ENCODE results near the gene XYLT1. TPM values are rescaled to one million over a fixed set of nuclear protein-coding genes. Genes with fewer than 3 reads are reported as not detected.
"Not testable (repeated sequence)": the region's sequence is repeated elsewhere in the genome, so short reads cannot be mapped to it uniquely, and the experiment has no call there.

Gene XYLT1
- total RNA-seq, 2 experiments from 2014 or later: 53.6 to 56.7 TPM

DNA sequence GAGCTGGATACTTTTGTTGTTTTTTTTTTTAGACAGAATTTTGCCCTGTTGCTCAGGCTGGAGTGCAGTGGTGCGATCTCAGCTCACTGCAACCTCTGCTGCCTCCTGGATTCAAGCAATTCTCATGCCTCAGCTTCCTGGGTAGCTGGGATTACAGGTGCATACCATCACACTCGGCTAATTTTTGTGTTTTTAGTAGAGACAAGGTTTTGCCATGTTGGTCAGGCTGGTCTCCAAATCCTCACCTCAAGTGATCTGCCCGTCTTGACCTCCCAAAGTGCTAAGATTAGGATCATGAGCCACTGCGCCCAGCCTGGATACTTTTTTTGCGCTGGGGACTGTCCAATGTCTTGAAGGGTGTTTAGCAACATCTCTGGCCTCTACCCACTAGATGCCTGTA lies 32.6 kb upstream of the XYLT1 start:
- peaks cover under 1% of the 10 kb centered on the region for H3K9me3 Mint-ChIP-seq
- no peak overlapping the region for H3K27ac Mint-ChIP-seq
- H3K4me1 Mint-ChIP-seq: no peaks in the 10 kb centered on the region
- POLR2A ChIA-PET: no interaction called here
- ATAC-seq (ENCODE audit: low read depth) (no peak), DNase-seq (no peak)
- H3K27me3 Mint-ChIP-seq: peaks cover 7% of the 10 kb centered on the region
- no peaks in the 10 kb centered on the region for H3K36me3 Mint-ChIP-seq
- H3K4me3 Mint-ChIP-seq: no peak overlapping the region

DNA sequence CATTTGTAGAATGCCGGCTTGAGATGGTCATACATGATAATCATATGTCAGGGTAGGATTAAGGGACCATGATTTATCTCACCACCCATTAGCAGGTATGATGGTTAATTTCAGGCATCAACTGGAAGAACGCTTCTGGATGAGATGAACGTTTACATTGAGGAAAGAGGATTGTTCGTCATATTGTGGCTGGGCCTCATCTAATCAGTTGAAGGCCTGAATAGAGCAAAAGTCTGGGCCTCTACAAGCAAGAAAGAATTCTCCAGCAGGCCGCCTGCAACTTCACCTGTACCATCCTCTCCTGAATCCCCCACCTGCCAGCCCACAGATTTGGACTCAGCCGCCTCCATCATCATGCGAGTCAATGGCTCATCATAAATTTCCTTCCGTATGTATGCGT lies 30.6 kb upstream of the XYLT1 start:
- no peak overlapping the region for H3K27ac Mint-ChIP-seq
- no peaks in the 10 kb centered on the region for H3K9me3 Mint-ChIP-seq
- POLR2A ChIA-PET: no interaction called here

DNA sequence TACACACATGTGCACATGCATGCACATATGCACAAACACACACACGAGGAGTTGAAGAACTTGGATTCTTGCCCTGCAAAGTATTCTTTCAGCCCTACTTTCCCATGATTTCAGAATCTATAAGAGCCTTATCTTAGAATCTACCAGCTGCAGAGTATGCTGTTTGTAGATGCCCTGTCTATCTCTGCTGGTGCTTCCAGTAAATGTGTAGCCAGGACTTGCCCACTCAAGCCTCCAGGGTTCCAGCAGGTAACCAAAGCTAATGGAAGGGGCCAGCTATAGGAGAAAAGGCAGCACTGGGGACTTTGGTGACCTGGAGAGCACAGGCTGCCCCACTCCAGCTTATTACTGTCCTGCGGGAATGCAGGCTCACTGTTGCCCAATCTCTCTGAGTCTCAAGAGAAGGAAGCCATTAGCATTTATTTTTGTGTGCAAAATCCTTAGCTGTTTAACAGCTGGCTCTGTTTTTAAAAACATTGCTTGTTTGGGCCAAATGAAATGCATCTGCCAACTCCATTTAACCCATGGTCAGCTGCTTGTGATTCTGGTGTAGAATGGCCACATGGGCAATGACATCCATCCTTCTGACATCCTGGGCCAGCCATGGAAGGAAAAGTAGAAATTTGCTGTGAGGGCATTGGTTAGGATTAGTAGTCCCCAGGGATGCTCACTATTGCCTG lies 28.6 kb upstream of the XYLT1 start:
- Mint-ChIP-seq H3K36me3 (no peaks in the 10 kb centered on the region), H3K4me1 (no peaks in the 10 kb centered on the region), H3K27me3 (peaks cover 20% of the 10 kb centered on the region), H3K27ac (no peak overlapping the region), H3K9me3 (no peaks in the 10 kb centered on the region), H3K4me3 (no peak overlapping the region)
- no peak for DNase-seq
- POLR2A ChIA-PET: no interaction called here
- no peak for ATAC-seq (ENCODE audit: low read depth)

More for the DNA sequence above, 30.6 kb upstream of the XYLT1 start:
- ATAC-seq (ENCODE audit: low read depth) (no peak), DNase-seq (no peak)
- Mint-ChIP-seq H3K4me1 (no peaks in the 10 kb centered on the region), H3K27me3 (peaks cover 11% of the 10 kb centered on the region), H3K4me3 (no peak overlapping the region), H3K36me3 (no peaks in the 10 kb centered on the region)

DNA sequence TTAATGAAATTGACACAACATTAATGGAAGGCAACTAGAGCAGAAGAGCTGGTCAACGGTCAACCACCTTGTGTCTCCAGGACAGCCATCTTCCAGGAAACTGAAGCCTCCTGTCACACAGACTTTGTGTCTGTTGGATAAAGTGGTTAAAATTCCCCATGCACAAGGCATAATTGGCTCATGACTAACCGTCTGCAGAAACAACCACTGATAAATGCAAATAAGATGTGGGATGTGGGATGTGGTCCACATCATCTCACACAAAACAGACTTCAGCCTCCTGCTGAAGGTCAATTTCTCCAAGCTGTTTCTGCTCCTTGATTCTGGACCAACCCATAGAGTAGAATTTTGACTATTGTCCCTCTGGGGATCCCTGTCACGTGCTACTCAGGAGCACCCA lies 26.9 kb upstream of the XYLT1 start:
- POLR2A ChIA-PET: no interaction called here
- no peak for DNase-seq
- ATAC-seq (ENCODE audit: low read depth): no peak
- H3K4me3 Mint-ChIP-seq: no peak overlapping the region
- H3K27me3 Mint-ChIP-seq: peaks cover 20% of the 10 kb centered on the region
- no peaks in the 10 kb centered on the region for H3K36me3 Mint-ChIP-seq
- no peaks in the 10 kb centered on the region for H3K9me3 Mint-ChIP-seq
- H3K4me1 Mint-ChIP-seq: no peaks in the 10 kb centered on the region
- H3K27ac Mint-ChIP-seq: no peak overlapping the region

DNA sequence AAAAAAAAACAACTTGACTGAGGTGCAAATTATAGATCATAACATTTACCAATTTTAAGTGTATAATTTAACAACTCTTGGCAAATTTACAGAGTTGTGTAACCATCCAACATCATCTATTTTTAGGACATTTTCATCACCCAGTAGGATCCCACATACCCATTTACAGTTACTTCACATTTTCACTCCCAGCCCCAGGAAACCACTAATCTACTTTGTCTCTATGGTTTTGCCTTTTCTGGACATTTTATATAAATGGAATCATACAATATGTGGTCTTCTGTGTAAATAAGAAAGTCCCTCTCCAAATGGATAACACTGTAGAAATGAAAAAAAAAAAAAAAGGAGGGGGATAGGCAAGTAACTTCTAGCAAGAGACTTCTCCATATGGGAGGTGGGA lies 26.1 kb upstream of the XYLT1 start:
- ATAC-seq (ENCODE audit: low read depth) (no peak), DNase-seq (no peak)
- Mint-ChIP-seq H3K27ac (no peak overlapping the region), H3K9me3 (no peaks in the 10 kb centered on the region), H3K36me3 (no peaks in the 10 kb centered on the region), H3K4me3 (no peak overlapping the region), H3K27me3 (peaks cover 20% of the 10 kb centered on the region), H3K4me1 (no peaks in the 10 kb centered on the region)
- POLR2A ChIA-PET: no interaction called here

DNA sequence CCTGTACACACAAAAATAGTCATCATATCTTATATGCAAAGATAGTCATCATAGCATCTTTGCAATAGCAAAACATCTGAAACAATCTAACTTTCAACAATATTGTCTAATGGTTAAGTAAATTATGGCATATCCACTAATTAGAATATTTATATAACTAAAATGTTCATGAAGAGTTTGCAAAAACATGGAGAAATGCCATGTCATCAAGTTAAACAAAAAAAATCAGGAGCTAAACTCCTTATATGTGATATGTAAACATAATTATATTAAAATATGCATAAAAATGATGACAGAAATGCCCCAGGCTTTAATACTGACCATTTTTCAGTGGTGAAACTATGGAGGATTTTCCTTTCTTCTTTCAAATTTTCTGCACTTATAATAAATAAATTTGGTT lies 22.3 kb upstream of the XYLT1 start:
- Mint-ChIP-seq H3K27ac (no peak overlapping the region), H3K27me3 (peaks cover 25% of the 10 kb centered on the region), H3K9me3 (no peaks in the 10 kb centered on the region), H3K36me3 (no peaks in the 10 kb centered on the region), H3K4me3 (no peak overlapping the region), H3K4me1 (no peaks in the 10 kb centered on the region)
- POLR2A ChIA-PET: no interaction called here
- DNase-seq: no peak
- no peak for ATAC-seq (ENCODE audit: low read depth)

DNA sequence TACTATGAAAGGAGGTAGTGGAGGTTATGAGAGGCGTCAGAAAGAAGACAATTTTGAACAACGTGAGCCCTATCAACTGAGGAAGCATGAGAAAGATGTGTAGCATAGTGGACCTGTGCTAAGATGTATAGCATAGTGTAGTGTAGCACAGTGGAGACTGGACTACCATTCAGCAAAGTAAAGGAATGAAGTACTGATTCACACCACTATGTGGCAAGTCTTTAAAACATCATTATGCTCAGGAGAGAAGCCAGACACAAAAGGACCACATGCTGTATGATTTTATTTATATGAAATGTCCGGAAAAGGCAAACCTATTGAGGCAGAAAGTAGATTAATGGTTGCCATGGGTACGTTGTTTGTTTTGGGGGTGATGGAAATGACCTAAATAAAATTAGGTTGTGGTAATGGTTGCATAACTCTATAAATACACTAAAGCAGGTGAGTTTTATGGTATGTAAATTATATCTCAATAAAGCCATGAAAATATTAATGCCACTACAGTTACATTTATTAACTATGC lies 20.4 kb upstream of the XYLT1 start:
- POLR2A ChIA-PET: no interaction called here
- DNase-seq (no peak), ATAC-seq (ENCODE audit: low read depth) (no peak)
- H3K9me3 Mint-ChIP-seq: no peaks in the 10 kb centered on the region
- H3K27ac Mint-ChIP-seq: peak overlapping the region; percentile 45
- H3K4me1 Mint-ChIP-seq: no peaks in the 10 kb centered on the region
- no peak overlapping the region for H3K4me3 Mint-ChIP-seq
- no peaks in the 10 kb centered on the region for H3K36me3 Mint-ChIP-seq
- H3K27me3 Mint-ChIP-seq: peaks cover 23% of the 10 kb centered on the region

DNA sequence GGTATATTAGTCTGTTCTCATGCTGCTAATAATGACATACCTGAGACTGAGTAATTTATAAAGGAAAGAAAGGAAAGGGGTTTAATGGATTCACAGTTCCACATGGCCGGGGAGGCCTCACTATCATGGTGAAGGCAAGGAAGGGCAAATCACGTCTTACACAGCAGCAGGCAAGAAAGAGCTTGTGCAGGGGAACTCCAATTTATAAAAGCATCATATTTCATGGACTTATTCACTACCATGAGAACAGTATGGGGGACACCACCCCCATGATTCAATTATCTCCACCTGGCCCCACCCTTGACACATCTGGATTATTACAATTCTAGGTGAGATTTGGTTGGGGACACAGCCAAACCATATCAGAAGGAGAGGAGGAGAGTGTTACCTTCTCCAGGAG lies 17.7 kb upstream of the XYLT1 start:
- ATAC-seq (ENCODE audit: low read depth) (no peak), DNase-seq (no peak)
- Mint-ChIP-seq H3K4me1 (no peaks in the 10 kb centered on the region), H3K27me3 (peaks cover 13% of the 10 kb centered on the region), H3K27ac (no peak overlapping the region), H3K36me3 (no peaks in the 10 kb centered on the region), H3K4me3 (no peak overlapping the region), H3K9me3 (no peaks in the 10 kb centered on the region)
- POLR2A ChIA-PET: interaction anchor here (0.6 kb wide), 1 partner anchor 130 kb away, joined by 3 read pairs; no protein-coding TSS in a partner anchor

DNA sequence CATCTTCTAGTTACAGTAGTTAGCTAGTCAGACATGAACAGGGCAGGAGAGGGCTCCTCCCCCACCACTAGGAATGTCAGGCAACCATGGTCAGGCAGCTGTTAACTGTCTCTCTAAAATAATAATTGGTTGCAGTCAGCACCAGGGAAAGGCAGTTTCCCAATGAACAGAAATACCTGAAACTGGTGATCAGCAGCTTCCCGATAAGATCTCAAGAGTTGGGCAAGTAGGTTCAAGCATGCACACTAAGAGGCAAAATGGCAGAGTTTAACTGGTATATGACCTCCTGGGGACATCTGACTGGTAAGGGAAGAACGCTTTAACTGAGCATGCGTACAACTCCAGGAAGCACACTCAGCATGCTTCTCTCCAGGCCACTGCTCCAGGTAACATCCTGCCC lies 12.6 kb upstream of the XYLT1 start:
- DNase-seq: no peak
- H3K27ac Mint-ChIP-seq: no peak overlapping the region

DNA sequence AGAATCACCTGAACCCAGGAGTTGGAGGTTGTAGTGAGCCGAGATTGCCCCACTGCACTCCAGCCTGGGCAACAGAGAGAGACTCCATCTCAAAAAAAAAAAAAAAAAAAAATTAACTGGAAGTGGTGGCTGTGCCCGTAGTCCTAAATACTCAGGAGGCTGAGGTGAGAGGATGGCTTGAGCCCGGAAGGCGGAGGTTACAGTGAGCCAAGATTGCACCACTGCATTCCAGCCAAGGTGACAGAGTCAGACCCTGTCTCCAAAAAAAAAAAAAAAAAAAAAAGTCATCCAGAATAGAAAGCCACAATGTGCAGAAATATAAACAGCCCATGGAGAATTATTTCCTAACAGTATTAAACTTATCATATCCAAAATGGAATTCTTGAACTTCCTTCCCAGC lies 11.6 kb upstream of the XYLT1 start:
- H3K4me1 Mint-ChIP-seq; H3K9me3 Mint-ChIP-seq; POLR2A ChIA-PET; DNase-seq; ATAC-seq (ENCODE audit: low read depth); H3K36me3 Mint-ChIP-seq; H3K4me3 Mint-ChIP-seq; H3K27ac Mint-ChIP-seq: not testable (repeated sequence)
- H3K27me3 Mint-ChIP-seq: peaks cover 23% of the 10 kb centered on the region

More for the DNA sequence above, 12.6 kb upstream of the XYLT1 start:
- Mint-ChIP-seq H3K9me3 (no peaks in the 10 kb centered on the region), H3K4me3 (no peak overlapping the region), H3K27me3 (peaks cover 21% of the 10 kb centered on the region), H3K36me3 (peaks cover 4% of the 10 kb centered on the region), H3K4me1 (no peaks in the 10 kb centered on the region)
- POLR2A ChIA-PET: interaction anchor here (0.7 kb wide), 1 partner anchor 420 kb away, joined by 3 read pairs; no protein-coding TSS in a partner anchor
- ATAC-seq (ENCODE audit: low read depth): no peak

DNA sequence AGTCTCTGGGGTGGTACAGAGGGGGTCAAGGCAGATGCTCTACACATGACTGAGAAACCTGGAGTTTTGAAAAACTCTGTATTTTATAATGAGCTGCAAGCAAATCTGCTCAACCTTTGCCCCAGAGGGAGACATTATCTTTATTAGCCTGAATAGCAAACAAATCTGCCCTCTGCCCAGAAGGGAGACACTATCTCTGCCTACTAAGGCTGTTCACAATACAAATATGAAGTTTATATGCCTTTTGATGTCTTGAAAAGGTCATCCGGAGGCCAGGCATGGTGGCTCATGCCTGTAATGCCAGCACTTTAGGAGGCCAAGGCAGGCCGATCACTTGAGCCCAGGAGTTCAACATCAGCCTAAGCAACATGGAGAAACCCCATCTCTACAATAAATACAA lies 11.0 kb upstream of the XYLT1 start:
- no peak for ATAC-seq (ENCODE audit: low read depth)
- DNase-seq: no peak
- H3K36me3 Mint-ChIP-seq: peaks cover 4% of the 10 kb centered on the region
- H3K9me3 Mint-ChIP-seq: no peaks in the 10 kb centered on the region
- H3K27me3 Mint-ChIP-seq: peaks cover 23% of the 10 kb centered on the region
- no peak overlapping the region for H3K27ac Mint-ChIP-seq
- H3K4me3 Mint-ChIP-seq: no peak overlapping the region
- POLR2A ChIA-PET: no interaction called here
- peaks cover 3% of the 10 kb centered on the region for H3K4me1 Mint-ChIP-seq

DNA sequence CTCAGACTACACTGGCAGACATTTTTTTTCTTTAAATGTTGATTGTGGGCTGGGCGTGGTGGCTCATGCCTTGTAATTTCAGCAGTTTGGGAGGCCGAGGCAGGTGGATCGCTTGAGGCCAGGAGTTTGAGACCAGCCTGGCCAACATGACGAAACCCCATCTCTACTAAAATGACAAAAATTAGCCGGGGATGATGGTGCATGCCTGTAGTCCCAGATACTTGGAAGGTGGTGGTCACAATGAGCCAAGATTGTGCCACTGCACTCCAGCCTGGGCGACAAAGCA lies 6.4 kb upstream of the XYLT1 start:
- H3K9me3 Mint-ChIP-seq; H3K27ac Mint-ChIP-seq; H3K36me3 Mint-ChIP-seq; H3K4me3 Mint-ChIP-seq; ATAC-seq (ENCODE audit: low read depth); POLR2A ChIA-PET; DNase-seq: not testable (repeated sequence)
- peaks cover 22% of the 10 kb centered on the region for H3K27me3 Mint-ChIP-seq
- H3K4me1 Mint-ChIP-seq: peaks cover 23% of the 10 kb centered on the region

DNA sequence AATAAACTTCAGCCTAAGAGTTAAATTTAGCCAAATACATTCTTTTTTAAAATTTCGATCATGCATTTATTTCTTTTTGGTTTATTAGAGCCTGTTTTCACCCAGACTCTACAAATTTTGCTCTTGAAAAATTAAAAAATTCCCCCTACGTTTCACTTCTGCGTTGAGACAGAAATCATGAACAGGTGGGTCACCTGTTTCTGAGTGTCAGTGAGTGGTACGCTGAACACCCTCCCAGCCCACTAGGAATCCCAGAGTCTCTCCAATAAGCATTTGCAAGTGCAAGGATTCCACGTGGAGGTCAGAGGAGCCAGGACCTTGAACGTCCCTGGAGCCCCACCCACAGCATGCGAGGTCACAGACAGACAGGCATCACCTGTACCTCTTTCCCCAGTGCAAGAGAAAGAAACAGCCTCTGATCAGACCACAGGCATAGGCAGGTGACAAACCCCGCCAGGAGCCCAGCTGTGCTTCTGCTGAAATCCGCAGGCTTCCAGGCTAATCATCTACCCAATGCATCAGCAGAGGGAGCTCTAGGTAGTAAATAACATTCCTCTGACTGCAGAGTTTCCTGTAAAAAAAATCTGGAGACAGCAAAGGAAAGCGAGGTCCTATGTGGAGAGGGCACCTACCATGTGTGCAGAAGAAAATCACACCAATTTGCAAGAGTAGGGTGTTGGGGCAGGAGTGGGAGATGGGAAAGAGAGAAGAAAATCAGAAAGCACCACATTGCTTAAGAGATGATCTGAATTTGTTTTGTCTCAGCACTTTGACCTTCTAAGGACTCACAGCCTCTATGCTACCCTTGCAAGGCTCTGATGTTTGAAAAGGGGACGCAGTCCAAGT lies 5.9 kb upstream of the XYLT1 start:
- Mint-ChIP-seq H3K4me1 (peaks cover 23% of the 10 kb centered on the region), H3K4me3 (no peak overlapping the region), H3K27ac (no peak overlapping the region), H3K9me3 (no peaks in the 10 kb centered on the region), H3K27me3 (peaks cover 22% of the 10 kb centered on the region), H3K36me3 (peaks cover 4% of the 10 kb centered on the region)
- peak; percentile 36 for DNase-seq
- peak; percentile 74 for ATAC-seq (ENCODE audit: low read depth)
- POLR2A ChIA-PET: no interaction called here

DNA sequence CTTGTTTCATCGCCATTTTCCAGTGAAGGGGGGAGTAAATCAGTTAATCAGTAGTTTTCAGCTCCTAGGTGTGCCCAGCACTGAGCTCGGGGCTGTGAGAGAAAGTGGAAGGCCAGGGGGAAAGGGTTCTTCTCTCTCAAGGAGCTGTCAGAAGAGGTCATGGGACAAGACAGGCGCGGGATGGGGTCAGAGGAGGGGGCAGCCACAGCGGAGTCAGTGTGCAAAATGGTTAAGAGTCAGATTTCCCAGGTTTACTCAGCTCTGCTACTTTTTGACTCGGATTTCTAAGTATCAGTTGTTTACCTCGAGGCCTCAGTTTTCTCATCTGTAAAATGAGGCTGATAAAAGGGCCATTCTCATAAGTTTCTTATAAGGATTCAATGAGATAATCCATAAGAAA lies 4.3 kb upstream of the XYLT1 start:
- Mint-ChIP-seq H3K27ac (no peak overlapping the region), H3K9me3 (no peaks in the 10 kb centered on the region), H3K36me3 (no peaks in the 10 kb centered on the region), H3K4me3 (no peak overlapping the region), H3K27me3 (peaks cover 14% of the 10 kb centered on the region), H3K4me1 (peaks cover 23% of the 10 kb centered on the region)
- no peak for DNase-seq
- ATAC-seq (ENCODE audit: low read depth): no peak
- POLR2A ChIA-PET: no interaction called here
